ENCODE results near the gene POLR3C. TPM values are rescaled to one million over a fixed set of nuclear protein-coding genes. Genes with fewer than 3 reads are reported as not detected.

POLR3C gene
- total and polyA plus RNA-seq, 2 of the 13 experiments (the other 11 are each of a cell fraction or from before 2014, with no cell fraction given): 15.5 to 24.3 TPM

- TF ChIP-seq HIVEP1 (CRISPR knock-in tag; IDR thresholded peaks at IDR 0.05) (peak; percentile 55; the same call in 1 of the 2 replicates), JUNB (CRISPR knock-in tag; IDR thresholded peaks at IDR 0.05; ENCODE audit: borderline replicate concordance) (no peak), CERS6 (CRISPR knock-in tag; IDR thresholded peaks at IDR 0.05) (no peak), JUND (CRISPR knock-in tag; IDR thresholded peaks at IDR 0.05) (no peak), ZFX (CRISPR knock-in tag; IDR thresholded peaks at IDR 0.05; ENCODE audit: low read depth) (peak; percentile 82), ZNF317 (CRISPR knock-in tag; IDR thresholded peaks at IDR 0.05) (0 out of 2 replicates have a peak, but pooled peaks have one; percentile 46), PLSCR1 (CRISPR knock-in tag; IDR thresholded peaks at IDR 0.05; ENCODE audit: borderline replicate concordance) (no peak), ZFP36L2 (CRISPR knock-in tag; IDR thresholded peaks at IDR 0.05) (no peak), IKZF4 (CRISPR knock-in tag; IDR thresholded peaks at IDR 0.05; ENCODE audit: borderline replicate concordance, low read depth, not compliant biosample characterization) (no peak), ZBTB3 (CRISPR knock-in tag; IDR thresholded peaks at IDR 0.05; ENCODE audit: borderline replicate concordance, low read depth) (no peak), ZNF205 (CRISPR knock-in tag; IDR thresholded peaks at IDR 0.05) (no peak), PCBP2 (optimal IDR thresholded peaks at IDR 0.05; ENCODE audit: low read depth, low read length, poor library complexity, severe bottlenecking) (no peak), ZNF33A (CRISPR knock-in tag; IDR thresholded peaks at IDR 0.05; ENCODE audit: borderline replicate concordance) (no peak), NCOA5 (CRISPR knock-in tag; IDR thresholded peaks at IDR 0.05) (no peak), ATF2 (CRISPR knock-in tag; IDR thresholded peaks at IDR 0.05) (no peak), THAP8 (CRISPR knock-in tag; IDR thresholded peaks at IDR 0.05; ENCODE audit: borderline replicate concordance) (no peak), SMARCC2 (IDR thresholded peaks at IDR 0.05) (no peak), ZNF598 (CRISPR knock-in tag; IDR thresholded peaks at IDR 0.05; ENCODE audit: borderline replicate concordance) (peak; percentile 62; the same call in 1 of the 2 replicates), ZNF709 (CRISPR knock-in tag; IDR thresholded peaks at IDR 0.05) (no peak), SRSF4 (IDR thresholded peaks at IDR 0.05; ENCODE audit: low read depth, low read length, poor library complexity, severe bottlenecking) (no peak)
- TF ChIP-seq, protein P1, sequence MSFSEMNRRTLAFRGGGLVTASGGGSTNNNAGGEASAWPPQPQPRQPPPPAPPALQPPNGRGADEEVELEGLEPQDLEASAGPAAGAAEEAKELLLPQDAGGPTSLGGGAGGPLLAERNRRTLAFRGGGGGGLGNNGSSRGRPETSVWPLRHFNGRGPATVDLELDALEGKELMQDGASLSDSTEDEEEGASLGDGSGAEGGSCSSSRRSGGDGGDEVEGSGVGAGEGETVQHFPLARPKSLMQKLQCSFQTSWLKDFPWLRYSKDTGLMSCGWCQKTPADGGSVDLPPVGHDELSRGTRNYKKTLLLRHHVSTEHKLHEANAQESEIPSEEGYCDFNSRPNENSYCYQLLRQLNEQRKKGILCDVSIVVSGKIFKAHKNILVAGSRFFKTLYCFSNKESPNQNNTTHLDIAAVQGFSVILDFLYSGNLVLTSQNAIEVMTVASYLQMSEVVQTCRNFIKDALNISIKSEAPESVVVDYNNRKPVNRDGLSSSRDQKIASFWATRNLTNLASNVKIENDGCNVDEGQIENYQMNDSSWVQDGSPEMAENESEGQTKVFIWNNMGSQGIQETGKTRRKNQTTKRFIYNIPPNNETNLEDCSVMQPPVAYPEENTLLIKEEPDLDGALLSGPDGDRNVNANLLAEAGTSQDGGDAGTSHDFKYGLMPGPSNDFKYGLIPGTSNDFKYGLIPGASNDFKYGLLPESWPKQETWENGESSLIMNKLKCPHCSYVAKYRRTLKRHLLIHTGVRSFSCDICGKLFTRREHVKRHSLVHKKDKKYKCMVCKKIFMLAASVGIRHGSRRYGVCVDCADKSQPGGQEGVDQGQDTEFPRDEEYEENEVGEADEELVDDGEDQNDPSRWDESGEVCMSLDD (CRISPR knock-in tag; IDR thresholded peaks at IDR 0.05; ENCODE audit: borderline replicate concordance): peak; percentile 66; the same call in 1 of the 2 replicates
These were observed 21.6 kb downstream of the POLR3C start, which contains the start of gene NUDT17 (continued) for GRCh38 chr1:145845514-145846161.
